GM18519 (cell line): ENCODE results near the gene SSBP2.
A peak's percentile ranks its signal among the peaks of the same experiment; 100 is the strongest.
"Not testable (repeated sequence)": the region's sequence is repeated elsewhere in the genome, so short reads cannot be mapped to it uniquely, and the experiment has no call there.

Experiments
- ATAC-seq: cut with Tn5 transposase; IDR thresholded peaks from one replicate; pipeline ENCODE4 v1.9.1; 2021; ENCODE audit warnings: mild to moderate bottlenecking, moderate library complexity; ENCODE audit not compliant: unreplicated experiment, low FRiP score

The SSBP2 gene

GRCh38 chr5:81544351-81545018 is 206.4 kb downstream of the SSBP2 start:
- ATAC-seq: no peak

- no peak for ATAC-seq
Measured at GRCh38 chr5:81542242-81542641, 208.7 kb downstream of the SSBP2 start.

GRCh38 chr5:81537905-81538547 is 212.9 kb downstream of the SSBP2 start:
- ATAC-seq: no peak

- no peak for ATAC-seq
Measured at GRCh38 chr5:81534441-81534840, 216.5 kb downstream of the SSBP2 start.

GRCh38 chr5:81533629-81534405 is 217.1 kb downstream of the SSBP2 start:
- ATAC-seq: no peak

GRCh38 chr5:81530919-81531318 is 220.0 kb downstream of the SSBP2 start:
- ATAC-seq: no peak

- no peak for ATAC-seq
Measured at GRCh38 chr5:81525690-81526089, 225.2 kb downstream of the SSBP2 start.

GRCh38 chr5:81524015-81524414 is 226.9 kb downstream of the SSBP2 start:
- ATAC-seq: no peak

GRCh38 chr5:81522571-81522970 is 228.3 kb downstream of the SSBP2 start:
- no peak for ATAC-seq

GRCh38 chr5:81520769-81521168 is 230.1 kb downstream of the SSBP2 start:
- ATAC-seq: no peak

GRCh38 chr5:81519217-81519905 is 231.5 kb downstream of the SSBP2 start:
- ATAC-seq: no peak

- ATAC-seq: no peak
Measured at GRCh38 chr5:81517462-81517861, 233.4 kb downstream of the SSBP2 start.

GRCh38 chr5:81516091-81516490 is 234.8 kb downstream of the SSBP2 start:
- no peak for ATAC-seq

- ATAC-seq: no peak
Measured at GRCh38 chr5:81513982-81514381, 236.9 kb downstream of the SSBP2 start.

- ATAC-seq: no peak
Measured at GRCh38 chr5:81513473-81513872, 237.4 kb downstream of the SSBP2 start.

GRCh38 chr5:81506900-81507588 is 243.9 kb downstream of the SSBP2 start:
- ATAC-seq: peak; percentile 95

- no peak for ATAC-seq
Measured at GRCh38 chr5:81506378-81506777, 244.5 kb downstream of the SSBP2 start.

- ATAC-seq: no peak
Measured at GRCh38 chr5:81505672-81506071, 245.2 kb downstream of the SSBP2 start.

GRCh38 chr5:81503602-81504001 is 247.3 kb downstream of the SSBP2 start:
- ATAC-seq: not testable (repeated sequence)

- ATAC-seq: no peak
Measured at GRCh38 chr5:81495286-81495685, 255.6 kb downstream of the SSBP2 start.
